Measurements from ENCODE around the gene KCNK17. TPM values are rescaled to one million over a fixed set of nuclear protein-coding genes. Genes with fewer than 3 reads are reported as not detected.

Gene KCNK17
- total RNA-seq, 1 experiment from 2014 or later, result not detected

DNA sequence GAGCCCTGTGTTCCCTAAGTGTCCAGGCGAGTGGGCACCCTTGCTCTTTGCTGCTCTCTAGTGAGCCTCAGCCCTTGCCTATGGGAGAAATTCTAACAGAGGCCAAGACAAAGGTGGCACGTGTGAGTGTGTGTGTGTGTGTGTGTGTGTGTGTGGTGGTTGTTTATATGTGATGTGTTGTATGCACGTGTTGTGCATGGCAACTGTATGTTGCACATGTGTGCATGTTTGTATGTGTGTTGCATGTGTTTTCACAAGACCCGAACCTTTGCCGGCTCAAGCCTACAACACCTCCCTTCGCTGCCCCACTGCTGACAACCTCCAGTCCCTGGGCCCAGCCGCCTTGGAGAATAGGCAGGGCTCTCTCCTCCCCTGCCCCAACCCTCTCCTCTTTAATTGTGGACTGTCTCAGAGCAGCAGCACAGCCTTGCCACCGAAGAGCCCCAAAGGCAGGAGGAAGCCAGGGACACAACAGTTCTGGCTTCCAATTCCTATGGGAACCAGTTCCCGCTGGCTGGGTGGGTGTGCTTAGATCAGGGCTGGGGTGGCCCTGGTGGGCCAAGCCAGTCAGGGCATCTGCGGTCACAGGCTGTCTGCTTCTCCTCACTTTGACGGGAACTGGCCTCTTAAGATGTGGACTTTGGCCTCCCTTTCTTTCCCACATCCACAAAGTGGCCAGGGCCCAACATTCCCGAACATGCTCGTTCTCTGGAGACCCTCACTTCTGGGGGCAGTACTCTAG is 5.6 kb upstream of the KCNK17 start:
- BruUV-seq (replicated peaks), result no TSS peak
- intact Hi-C loops (cut with micrococcal nuclease), result no loop called here
- H4K20me1 ChIP-seq (ENCODE audit: insufficient read depth), result no peaks in the 10 kb centered on the region
- ChIA-PET CTCF (no interaction called here), RAD21 (ENCODE audit: low non-redundant PET in 1 of 2, low total read pairs in 2 of 2, uncharacterized antibody in 2 of 2, unreplicated experiment in 2 of 2) (no interaction called here), POLR2A (no interaction called here)
- DNase-seq (ENCODE audit: low read depth, low spot score), result no peak
- no peak for TF ChIP-seq EZH2 (IDR thresholded peaks at IDR 0.05)
- TF ChIP-seq CBX3 (IDR thresholded peaks at IDR 0.05; ENCODE audit: low read depth), result no peak
- TF ChIP-seq RAD21 (IDR thresholded peaks at IDR 0.05; ENCODE audit: low read depth), result no peak
- no peak for TF ChIP-seq TCF7L2 (IDR thresholded peaks at IDR 0.05; ENCODE audit: borderline replicate concordance, extremely low read depth, insufficient read depth, insufficient read length)
- TF ChIP-seq SIN3A (IDR thresholded peaks at IDR 0.05; ENCODE audit: low read depth), result no peak
- TF ChIP-seq CEBPB (IDR thresholded peaks at IDR 0.05; ENCODE audit: low read depth), result no peak
- TF ChIP-seq ZNF274 (IDR thresholded peaks at IDR 0.05; ENCODE audit: low read depth, low read length), result no peak
- no peak for TF ChIP-seq SP1 (IDR thresholded peaks at IDR 0.05; ENCODE audit: low read depth)
- no peak for TF ChIP-seq POLR2AphosphoS5 (IDR thresholded peaks at IDR 0.05; ENCODE audit: low read depth, low read length)
- no peak overlapping the region for H3K9ac ChIP-seq (ENCODE audit: low read length)
- no peak for ATAC-seq
- no peaks in the 10 kb centered on the region for H3K79me2 ChIP-seq (ENCODE audit: insufficient read depth, low read length)
- H2AFZ ChIP-seq (ENCODE audit: low read depth, low read length, poor library complexity, severe bottlenecking), result no peak overlapping the region
- no peaks in the 10 kb centered on the region for H3K9me2 ChIP-seq (ENCODE audit: insufficient read depth)
- no peak overlapping the region for H3K27ac ChIP-seq (ENCODE audit: low read depth, low read length)
- no peak overlapping the region for H3K4me3 ChIP-seq (replicated peaks in 1 of 2; ENCODE audit: low read depth in 1 of 2, low read length in 2 of 2)
- H3K36me3 ChIP-seq (ENCODE audit: control insufficient read depth in 1 of 2, insufficient read depth in 2 of 2, low read length in 2 of 2), result no peaks in the 10 kb centered on the region
- H3K9me3 ChIP-seq (ENCODE audit: control insufficient read depth in 1 of 2, insufficient read depth in 1 of 2, low read depth in 1 of 2, low read length in 2 of 2), result no peaks in the 10 kb centered on the region
- no peaks in the 10 kb centered on the region for H3K4me1 ChIP-seq (ENCODE audit: control insufficient read depth in 1 of 2, insufficient read depth in 2 of 2, low read length in 2 of 2)
- H3K4me2 ChIP-seq (ENCODE audit: low read length), result no peak overlapping the region
- peaks cover 25% of the 10 kb centered on the region; the same call in 1 of the 2 replicates for H3K27me3 ChIP-seq (ENCODE audit: insufficient read depth, low read length)

DNA sequence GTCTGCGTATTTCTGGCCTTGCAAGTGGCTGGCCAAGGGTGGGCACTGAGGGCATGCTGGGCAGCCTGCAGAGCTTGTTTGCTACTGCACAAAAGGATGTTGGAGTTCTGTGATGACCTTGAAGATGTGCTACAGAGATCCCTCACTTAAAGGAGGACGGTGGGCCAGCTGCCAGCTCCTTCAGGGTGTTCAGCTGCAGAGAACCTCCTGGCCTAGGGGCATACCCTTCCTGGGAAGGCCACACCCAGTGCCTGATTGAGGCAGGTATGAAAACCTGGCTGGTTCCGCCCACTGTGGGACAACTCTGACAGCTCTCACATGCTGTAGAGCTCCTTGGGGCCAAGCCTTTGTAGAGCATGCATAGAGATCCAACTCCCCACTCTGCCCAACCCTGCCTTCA is 3.0 kb upstream of the KCNK17 start:
- H3K27ac ChIP-seq (ENCODE audit: low read depth, low read length), result no peak overlapping the region
- BruUV-seq (replicated peaks), result no TSS peak
- no peak overlapping the region for H2AFZ ChIP-seq (ENCODE audit: low read depth, low read length, poor library complexity, severe bottlenecking)
- POLR2A ChIA-PET, result no interaction called here
- H3K4me1 ChIP-seq (ENCODE audit: control insufficient read depth in 1 of 2, insufficient read depth in 2 of 2, low read length in 2 of 2), result no peaks in the 10 kb centered on the region
- ATAC-seq, result no peak
- CTCF ChIA-PET, result no interaction called here
- no peaks in the 10 kb centered on the region for H3K9me3 ChIP-seq (ENCODE audit: control insufficient read depth in 1 of 2, insufficient read depth in 1 of 2, low read depth in 1 of 2, low read length in 2 of 2)
- H3K9ac ChIP-seq (ENCODE audit: low read length), result no peak overlapping the region
- H3K4me2 ChIP-seq (ENCODE audit: low read length), result no peak overlapping the region
- no peak overlapping the region for H3K4me3 ChIP-seq (replicated peaks in 1 of 2; ENCODE audit: low read depth in 1 of 2, low read length in 2 of 2)
- no peaks in the 10 kb centered on the region for H3K36me3 ChIP-seq (ENCODE audit: control insufficient read depth in 1 of 2, insufficient read depth in 2 of 2, low read length in 2 of 2)
- no peaks in the 10 kb centered on the region for H3K79me2 ChIP-seq (ENCODE audit: insufficient read depth, low read length)
- no peaks in the 10 kb centered on the region for H3K9me2 ChIP-seq (ENCODE audit: insufficient read depth)
- H4K20me1 ChIP-seq (ENCODE audit: insufficient read depth), result no peaks in the 10 kb centered on the region
- H3K27me3 ChIP-seq (ENCODE audit: insufficient read depth, low read length), result peaks cover 10% of the 10 kb centered on the region; the same call in 1 of the 2 replicates
- intact Hi-C loops (cut with micrococcal nuclease), result no loop called here
- RAD21 ChIA-PET (ENCODE audit: low non-redundant PET in 1 of 2, low total read pairs in 2 of 2, uncharacterized antibody in 2 of 2, unreplicated experiment in 2 of 2), result no interaction called here
- no peak for DNase-seq (ENCODE audit: low read depth, low spot score)
- no peak for TF ChIP-seq TCF7L2 (IDR thresholded peaks at IDR 0.05; ENCODE audit: borderline replicate concordance, extremely low read depth, insufficient read depth, insufficient read length)
- TF ChIP-seq RAD21 (IDR thresholded peaks at IDR 0.05; ENCODE audit: low read depth), result no peak
- TF ChIP-seq, protein P1, sequence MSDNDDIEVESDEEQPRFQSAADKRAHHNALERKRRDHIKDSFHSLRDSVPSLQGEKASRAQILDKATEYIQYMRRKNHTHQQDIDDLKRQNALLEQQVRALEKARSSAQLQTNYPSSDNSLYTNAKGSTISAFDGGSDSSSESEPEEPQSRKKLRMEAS (IDR thresholded peaks at IDR 0.05), result no peak
- no peak for TF ChIP-seq POLR2A (IDR thresholded peaks at IDR 0.05; ENCODE audit: borderline replicate concordance, extremely low read depth, insufficient read depth, insufficient read length)
- no peak for TF ChIP-seq SP1 (IDR thresholded peaks at IDR 0.05; ENCODE audit: low read depth)
- no peak for TF ChIP-seq SIN3A (IDR thresholded peaks at IDR 0.05; ENCODE audit: low read depth)
- TF ChIP-seq EGR1 (IDR thresholded peaks at IDR 0.05; ENCODE audit: low read depth), result no peak
- no peak for TF ChIP-seq SRF (IDR thresholded peaks at IDR 0.05; ENCODE audit: low read depth)
- no peak for TF ChIP-seq CBX3 (IDR thresholded peaks at IDR 0.05; ENCODE audit: low read depth)
- TF ChIP-seq, protein P2, sequence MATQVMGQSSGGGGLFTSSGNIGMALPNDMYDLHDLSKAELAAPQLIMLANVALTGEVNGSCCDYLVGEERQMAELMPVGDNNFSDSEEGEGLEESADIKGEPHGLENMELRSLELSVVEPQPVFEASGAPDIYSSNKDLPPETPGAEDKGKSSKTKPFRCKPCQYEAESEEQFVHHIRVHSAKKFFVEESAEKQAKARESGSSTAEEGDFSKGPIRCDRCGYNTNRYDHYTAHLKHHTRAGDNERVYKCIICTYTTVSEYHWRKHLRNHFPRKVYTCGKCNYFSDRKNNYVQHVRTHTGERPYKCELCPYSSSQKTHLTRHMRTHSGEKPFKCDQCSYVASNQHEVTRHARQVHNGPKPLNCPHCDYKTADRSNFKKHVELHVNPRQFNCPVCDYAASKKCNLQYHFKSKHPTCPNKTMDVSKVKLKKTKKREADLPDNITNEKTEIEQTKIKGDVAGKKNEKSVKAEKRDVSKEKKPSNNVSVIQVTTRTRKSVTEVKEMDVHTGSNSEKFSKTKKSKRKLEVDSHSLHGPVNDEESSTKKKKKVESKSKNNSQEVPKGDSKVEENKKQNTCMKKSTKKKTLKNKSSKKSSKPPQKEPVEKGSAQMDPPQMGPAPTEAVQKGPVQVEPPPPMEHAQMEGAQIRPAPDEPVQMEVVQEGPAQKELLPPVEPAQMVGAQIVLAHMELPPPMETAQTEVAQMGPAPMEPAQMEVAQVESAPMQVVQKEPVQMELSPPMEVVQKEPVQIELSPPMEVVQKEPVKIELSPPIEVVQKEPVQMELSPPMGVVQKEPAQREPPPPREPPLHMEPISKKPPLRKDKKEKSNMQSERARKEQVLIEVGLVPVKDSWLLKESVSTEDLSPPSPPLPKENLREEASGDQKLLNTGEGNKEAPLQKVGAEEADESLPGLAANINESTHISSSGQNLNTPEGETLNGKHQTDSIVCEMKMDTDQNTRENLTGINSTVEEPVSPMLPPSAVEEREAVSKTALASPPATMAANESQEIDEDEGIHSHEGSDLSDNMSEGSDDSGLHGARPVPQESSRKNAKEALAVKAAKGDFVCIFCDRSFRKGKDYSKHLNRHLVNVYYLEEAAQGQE (IDR thresholded peaks at IDR 0.05; ENCODE audit: low read depth), result no peak
- no peak for TF ChIP-seq JUND (IDR thresholded peaks at IDR 0.05)
- TF ChIP-seq EZH2phosphoT487 (IDR thresholded peaks at IDR 0.05; ENCODE audit: borderline replicate concordance), result no peak
